DOHH2 (cell line): ENCODE data around the gene DYNLT5.

Experiments used
- H3F3A ChIP-seq: fragments of 200-600 bp; sonication (generic), shearing (Covaris generic); 2 replicates; pipeline ENCODE4 v1.6.0; 2016; ENCODE audit warnings: antibody characterized with exemption, mild to moderate bottlenecking; ENCODE audit not compliant: control insufficient read depth, insufficient read depth
- H3K27ac ChIP-seq: fragments of 200-600 bp; sonication (generic); 2 replicates; pipeline ENCODE4 v1.5.1; 2014; ENCODE audit warnings: low read depth, mild to moderate bottlenecking, low read length, moderate library complexity
- H3K27me3 ChIP-seq: fragments of 200-600 bp; sonication (generic); 2 replicates; pipeline ENCODE4 v1.6.1; 2014; ENCODE audit warnings: mild to moderate bottlenecking, low read length, mixed read lengths; ENCODE audit not compliant: control insufficient read depth
- H3K36me3 ChIP-seq: fragments of 200-600 bp; sonication (generic); 2 replicates; pipeline ENCODE4 v1.6.1; 2014; ENCODE audit warnings: mild to moderate bottlenecking, low read length, moderate library complexity, mixed read lengths; ENCODE audit not compliant: control insufficient read depth
- H3K4me1 ChIP-seq: fragments of 200-600 bp; sonication (generic); 2 replicates; pipeline ENCODE4 v1.6.1; 2014; ENCODE audit warnings: mild to moderate bottlenecking, low read length, mixed read lengths; ENCODE audit not compliant: control insufficient read depth
- H3K4me2 ChIP-seq: fragments of 200-600 bp; sonication (generic); 2 replicates; pipeline ENCODE4 v1.6.0; 2014; ENCODE audit warnings: mild to moderate bottlenecking, low read length, moderate library complexity
- H3K4me3 ChIP-seq: fragments of 200-600 bp; sonication (generic); 2 replicates; pipeline ENCODE4 v1.5.1; 2014; ENCODE audit warnings: mild to moderate bottlenecking, low read length, mixed read lengths
- H3K79me2 ChIP-seq: fragments of 200-600 bp; sonication (generic); 2 replicates; pipeline ENCODE4 v1.6.1; 2014; ENCODE audit warnings: mild to moderate bottlenecking, low read length, mixed read lengths; ENCODE audit not compliant: control insufficient read depth
- H3K9me2 ChIP-seq: fragments of 200-600 bp; sonication (generic); replicated peaks from 2 replicates; pipeline ENCODE4 v1.6.1; 2014; ENCODE audit warnings: mild to moderate bottlenecking, low read length, mixed read lengths; ENCODE audit not compliant: control insufficient read depth
- H3K9me3 ChIP-seq: fragments of 200-600 bp; sonication (generic); 2 replicates; pipeline ENCODE4 v1.6.1; 2014; ENCODE audit warnings: antibody characterized with exemption, low read length, mixed read lengths; ENCODE audit not compliant: control insufficient read depth, insufficient read depth
- H4K20me1 ChIP-seq: fragments of 200-600 bp; sonication (generic); 2 replicates; pipeline ENCODE4 v1.6.0; 2014; ENCODE audit warnings: low read depth, mild to moderate bottlenecking, antibody characterized with exemption, low read length, moderate library complexity; ENCODE audit not compliant: control insufficient read depth, insufficient read depth
- CTCF ChIP-seq: fragments of 200-600 bp; sonication (generic); IDR thresholded peaks from one replicate; pipeline ENCODE4 v1.5.1; 2014; ENCODE audit warnings: antibody characterized with exemption, mild to moderate bottlenecking, low read depth, low read length; ENCODE audit not compliant: poor library complexity, severe bottlenecking
- EZH2phosphoT487 ChIP-seq: fragments of 200-600 bp; sonication (generic); IDR thresholded peaks from 2 replicates; pipeline ENCODE4 v1.6.1; 2017; ENCODE audit warnings: borderline replicate concordance, mild to moderate bottlenecking, antibody characterized with exemption, low read length, moderate library complexity, mixed read lengths

Gene DYNLT5

GRCh38 chr1:66739401-66740157 is 12.7 kb upstream of the DYNLT5 start:
- H3K4me1 ChIP-seq = peaks cover 4% of the 10 kb centered on the region; the same call in 1 of the 2 replicates
- no peaks in the 10 kb centered on the region for H3F3A ChIP-seq
- H3K4me2 ChIP-seq = no peak overlapping the region
- no peaks in the 10 kb centered on the region for H4K20me1 ChIP-seq
- TF ChIP-seq EZH2phosphoT487 (no peak), CTCF (no peak)
- no peaks in the 10 kb centered on the region for H3K27me3 ChIP-seq
- H3K79me2 ChIP-seq = no peaks in the 10 kb centered on the region
- H3K4me3 ChIP-seq = no peak overlapping the region
- H3K27ac ChIP-seq = no peak overlapping the region
- no peaks in the 10 kb centered on the region for H3K9me2 ChIP-seq
- no peaks in the 10 kb centered on the region for H3K36me3 ChIP-seq
- H3K9me3 ChIP-seq = no peaks in the 10 kb centered on the region

- Histone ChIP-seq H3K4me3 (no peak overlapping the region), H3K27me3 (peaks cover 9% of the 10 kb centered on the region; the same call in 1 of the 2 replicates), H3K79me2 (no peaks in the 10 kb centered on the region), H3K27ac (no peak overlapping the region), H3K9me3 (no peaks in the 10 kb centered on the region), H3K9me2 (no peaks in the 10 kb centered on the region), H3K36me3 (no peaks in the 10 kb centered on the region), H3K4me2 (no peak overlapping the region), H3K4me1 (no peaks in the 10 kb centered on the region), H4K20me1 (no peaks in the 10 kb centered on the region), H3F3A (no peaks in the 10 kb centered on the region)
- TF ChIP-seq CTCF = no peak
- no peak for TF ChIP-seq EZH2phosphoT487
These were observed 6.8 kb upstream of the DYNLT5 start for GRCh38 chr1:66745451-66745850.

DNA sequence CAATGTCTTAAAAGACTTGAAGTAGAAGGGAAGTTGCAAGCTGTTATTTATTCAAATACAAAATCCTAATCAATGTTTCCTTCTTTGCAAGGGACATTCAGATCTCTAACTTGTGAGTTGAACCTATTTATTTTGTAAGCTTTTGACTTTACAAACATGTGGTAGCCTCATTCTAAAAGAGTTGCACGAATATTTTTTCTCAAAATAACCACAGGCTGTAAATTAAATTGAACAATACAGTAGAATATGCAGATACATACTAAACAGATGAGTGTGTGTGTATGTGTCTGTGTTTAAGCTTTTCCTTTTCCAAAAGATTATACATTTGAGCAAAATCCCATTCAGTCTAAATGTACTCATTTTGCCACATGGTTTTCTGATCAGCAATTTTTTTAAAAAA is 4.8 kb upstream of the DYNLT5 start:
- Histone ChIP-seq H3K27me3 (peaks cover 9% of the 10 kb centered on the region; the same call in 1 of the 2 replicates), H3K9me3 (no peaks in the 10 kb centered on the region), H3K27ac (no peak overlapping the region), H3K36me3 (no peaks in the 10 kb centered on the region), H3K79me2 (no peaks in the 10 kb centered on the region), H3K9me2 (no peaks in the 10 kb centered on the region), H3K4me2 (no peak overlapping the region), H3F3A (no peaks in the 10 kb centered on the region), H4K20me1 (no peaks in the 10 kb centered on the region), H3K4me3 (no peak overlapping the region), H3K4me1 (no peaks in the 10 kb centered on the region)
- no peak for TF ChIP-seq CTCF
- no peak for TF ChIP-seq EZH2phosphoT487
